HepG2 (cell line): ENCODE results near the gene ATP5F1C. TPM values are rescaled to one million over a fixed set of nuclear protein-coding genes. Genes with fewer than 3 reads are reported as not detected.
A peak's percentile ranks its signal among the peaks of the same experiment; 100 is the strongest.

Source experiments
- BRCA1 ChIP-seq: sonication (generic); formaldehyde crosslinking; IDR thresholded peaks from 2 replicates; pipeline ENCODE4 v1.4.0; 2020; ENCODE audit warnings: missing genetic modification reagents
- MAFK ChIP-seq, 2 experiments: IDR thresholded peaks in 1 of 2; conservative IDR thresholded peaks in 1 of 2; 2 replicates each; pipeline ENCODE4 v1.6.1; 2011; ENCODE audit warnings: improper control_type of control experiment in 2 of 2, low read length in 2 of 2
- MLX ChIP-seq: IDR thresholded peaks from 2 replicates; pipeline ENCODE4 v1.6.1; 2016
- MXD3 ChIP-seq: IDR thresholded peaks from 2 replicates; pipeline ENCODE4 v1.6.1; 2016; ENCODE audit warnings: mild to moderate bottlenecking, missing biosample characterization, missing genetic modification reagents
- NR0B2 ChIP-seq: sonication (generic); formaldehyde crosslinking; IDR thresholded peaks from 2 replicates; pipeline ENCODE4 v1.4.0; 2020; ENCODE audit warnings: mild to moderate bottlenecking, missing genetic modification reagents
- SSRP1 ChIP-seq: IDR thresholded peaks from 2 replicates; pipeline ENCODE4 v1.6.1; 2016; ENCODE audit warnings: control low read depth
- ZBTB10 ChIP-seq: sonication (generic); formaldehyde crosslinking; IDR thresholded peaks from 2 replicates; pipeline ENCODE4 v1.4.0; 2020; ENCODE audit warnings: missing genetic modification reagents, borderline replicate concordance
- ZEB1 ChIP-seq: IDR thresholded peaks from 2 replicates; pipeline ENCODE4 v1.6.1; 2012; ENCODE audit warnings: mild to moderate bottlenecking, low read depth, inconsistent platforms; ENCODE audit not compliant: insufficient replicate concordance
- ZFP36 ChIP-seq: fragments of 150-350 bp; IDR thresholded peaks from 2 replicates; pipeline ENCODE4 v1.6.1; 2018; ENCODE audit warnings: borderline replicate concordance, low read length, low read depth; ENCODE audit not compliant: partially characterized antibody
- ZNF567 ChIP-seq: sonication (generic); formaldehyde crosslinking; IDR thresholded peaks from 2 replicates; pipeline ENCODE4 v1.8.1; 2023; ENCODE audit warnings: mild to moderate bottlenecking, missing genetic modification reagents, borderline replicate concordance
- ZNF761 ChIP-seq: sonication (generic); formaldehyde crosslinking; conservative IDR thresholded peaks from 2 replicates; pipeline ENCODE4 v1.4.0; 2020; ENCODE audit warnings: mild to moderate bottlenecking, missing genetic modification reagents
- polyA plus RNA-seq, 8 experiments: library from polyadenylated mRNA; depleted of rRNA in 3 of 8; stranded (reverse) in 7 of 8; unstranded in 1 of 8; fragments of >200 nt; fragmentation: Illumina TruSeq in 4 of 8; extraction: Trizol in 4 of 8; gene quantifications; 2 replicates each; pipeline versions ENCODE4 v1.2.1 to v1.2.3, GENCODE V29; 2011 to 2016; ENCODE audit warnings: low read depth in 4 of 8, missing spikeins in 1 of 8, mixed read lengths in 1 of 8; ENCODE audit not compliant: insufficient read depth in 1 of 8
- total RNA-seq, 5 experiments: library from RNA; depleted of rRNA; stranded (reverse); fragments of >200 nt; fragmentation: Illumina TruSeq; extraction: Trizol; gene quantifications; 2 replicates each; pipeline ENCODE4 v1.2.3, GENCODE V29; 2016; ENCODE audit warnings: low read depth in 1 of 5
- TF ChIP-seq, protein P1 (sequence below): sonication (generic); formaldehyde crosslinking; IDR thresholded peaks from 2 replicates; pipeline ENCODE4 v1.4.0; 2020; ENCODE audit warnings: missing genetic modification reagents
- TF ChIP-seq, protein P2 (sequence below): sonication (generic); formaldehyde crosslinking; IDR thresholded peaks from 2 replicates; pipeline ENCODE4 v1.4.0; 2020; ENCODE audit warnings: mild to moderate bottlenecking, missing genetic modification reagents
- TF ChIP-seq, protein P3 (sequence below): sonication (generic); formaldehyde crosslinking; IDR thresholded peaks from 2 replicates; pipeline ENCODE4 v1.5.1; 2020; ENCODE audit warnings: mild to moderate bottlenecking, missing genetic modification reagents, moderate library complexity

ATP5F1C gene
- total and polyA plus RNA-seq, 2 of the 13 experiments (the other 11 are each of a cell fraction or from before 2014, with no cell fraction given) = 407 to 416 TPM

GRCh38 chr10:7818295-7819120 is 30.5 kb downstream of the ATP5F1C start, which contains the start of gene TAF3 (continued):
- TF ChIP-seq, protein P1, sequence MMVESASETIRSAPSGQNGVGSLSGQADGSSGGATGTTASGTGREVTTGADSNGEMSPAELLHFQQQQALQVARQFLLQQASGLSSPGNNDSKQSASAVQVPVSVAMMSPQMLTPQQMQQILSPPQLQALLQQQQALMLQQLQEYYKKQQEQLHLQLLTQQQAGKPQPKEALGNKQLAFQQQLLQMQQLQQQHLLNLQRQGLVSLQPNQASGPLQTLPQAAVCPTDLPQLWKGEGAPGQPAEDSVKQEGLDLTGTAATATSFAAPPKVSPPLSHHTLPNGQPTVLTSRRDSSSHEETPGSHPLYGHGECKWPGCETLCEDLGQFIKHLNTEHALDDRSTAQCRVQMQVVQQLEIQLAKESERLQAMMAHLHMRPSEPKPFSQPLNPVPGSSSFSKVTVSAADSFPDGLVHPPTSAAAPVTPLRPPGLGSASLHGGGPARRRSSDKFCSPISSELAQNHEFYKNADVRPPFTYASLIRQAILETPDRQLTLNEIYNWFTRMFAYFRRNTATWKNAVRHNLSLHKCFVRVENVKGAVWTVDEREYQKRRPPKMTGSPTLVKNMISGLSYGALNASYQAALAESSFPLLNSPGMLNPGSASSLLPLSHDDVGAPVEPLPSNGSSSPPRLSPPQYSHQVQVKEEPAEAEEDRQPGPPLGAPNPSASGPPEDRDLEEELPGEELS (CRISPR knock-in tag) = peak; percentile 56
- TF ChIP-seq ZEB1 (peak; percentile 100), BRCA1 (CRISPR knock-in tag) (no peak; the same call in 1 of the 2 replicates), ZBTB10 (CRISPR knock-in tag) (peak; percentile 85), MLX (peak; percentile 76; the same call in 1 of the 2 replicates), ZNF761 (CRISPR knock-in tag) (no peak; the same call in 1 of the 2 replicates), MAFK (conservative IDR thresholded peaks at IDR 0.05 in 1 of 2, IDR thresholded peaks at IDR 0.05 in 1 of 2; ENCODE audit: low read length in 2 of 2) (no peak), ZNF567 (0 out of 2 replicates have a peak, but pooled peaks have one; percentile 23), NR0B2 (CRISPR knock-in tag) (no peak; the same call in 1 of the 2 replicates), SSRP1 (peak; percentile 41; the same call in 1 of the 2 replicates), ZFP36 (no peak), MXD3 (peak; percentile 89)
- TF ChIP-seq, protein P2, sequence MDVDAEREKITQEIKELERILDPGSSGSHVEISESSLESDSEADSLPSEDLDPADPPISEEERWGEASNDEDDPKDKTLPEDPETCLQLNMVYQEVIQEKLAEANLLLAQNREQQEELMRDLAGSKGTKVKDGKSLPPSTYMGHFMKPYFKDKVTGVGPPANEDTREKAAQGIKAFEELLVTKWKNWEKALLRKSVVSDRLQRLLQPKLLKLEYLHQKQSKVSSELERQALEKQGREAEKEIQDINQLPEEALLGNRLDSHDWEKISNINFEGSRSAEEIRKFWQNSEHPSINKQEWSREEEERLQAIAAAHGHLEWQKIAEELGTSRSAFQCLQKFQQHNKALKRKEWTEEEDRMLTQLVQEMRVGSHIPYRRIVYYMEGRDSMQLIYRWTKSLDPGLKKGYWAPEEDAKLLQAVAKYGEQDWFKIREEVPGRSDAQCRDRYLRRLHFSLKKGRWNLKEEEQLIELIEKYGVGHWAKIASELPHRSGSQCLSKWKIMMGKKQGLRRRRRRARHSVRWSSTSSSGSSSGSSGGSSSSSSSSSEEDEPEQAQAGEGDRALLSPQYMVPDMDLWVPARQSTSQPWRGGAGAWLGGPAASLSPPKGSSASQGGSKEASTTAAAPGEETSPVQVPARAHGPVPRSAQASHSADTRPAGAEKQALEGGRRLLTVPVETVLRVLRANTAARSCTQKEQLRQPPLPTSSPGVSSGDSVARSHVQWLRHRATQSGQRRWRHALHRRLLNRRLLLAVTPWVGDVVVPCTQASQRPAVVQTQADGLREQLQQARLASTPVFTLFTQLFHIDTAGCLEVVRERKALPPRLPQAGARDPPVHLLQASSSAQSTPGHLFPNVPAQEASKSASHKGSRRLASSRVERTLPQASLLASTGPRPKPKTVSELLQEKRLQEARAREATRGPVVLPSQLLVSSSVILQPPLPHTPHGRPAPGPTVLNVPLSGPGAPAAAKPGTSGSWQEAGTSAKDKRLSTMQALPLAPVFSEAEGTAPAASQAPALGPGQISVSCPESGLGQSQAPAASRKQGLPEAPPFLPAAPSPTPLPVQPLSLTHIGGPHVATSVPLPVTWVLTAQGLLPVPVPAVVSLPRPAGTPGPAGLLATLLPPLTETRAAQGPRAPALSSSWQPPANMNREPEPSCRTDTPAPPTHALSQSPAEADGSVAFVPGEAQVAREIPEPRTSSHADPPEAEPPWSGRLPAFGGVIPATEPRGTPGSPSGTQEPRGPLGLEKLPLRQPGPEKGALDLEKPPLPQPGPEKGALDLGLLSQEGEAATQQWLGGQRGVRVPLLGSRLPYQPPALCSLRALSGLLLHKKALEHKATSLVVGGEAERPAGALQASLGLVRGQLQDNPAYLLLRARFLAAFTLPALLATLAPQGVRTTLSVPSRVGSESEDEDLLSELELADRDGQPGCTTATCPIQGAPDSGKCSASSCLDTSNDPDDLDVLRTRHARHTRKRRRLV (CRISPR knock-in tag) = no peak
- TF ChIP-seq, protein P3, sequence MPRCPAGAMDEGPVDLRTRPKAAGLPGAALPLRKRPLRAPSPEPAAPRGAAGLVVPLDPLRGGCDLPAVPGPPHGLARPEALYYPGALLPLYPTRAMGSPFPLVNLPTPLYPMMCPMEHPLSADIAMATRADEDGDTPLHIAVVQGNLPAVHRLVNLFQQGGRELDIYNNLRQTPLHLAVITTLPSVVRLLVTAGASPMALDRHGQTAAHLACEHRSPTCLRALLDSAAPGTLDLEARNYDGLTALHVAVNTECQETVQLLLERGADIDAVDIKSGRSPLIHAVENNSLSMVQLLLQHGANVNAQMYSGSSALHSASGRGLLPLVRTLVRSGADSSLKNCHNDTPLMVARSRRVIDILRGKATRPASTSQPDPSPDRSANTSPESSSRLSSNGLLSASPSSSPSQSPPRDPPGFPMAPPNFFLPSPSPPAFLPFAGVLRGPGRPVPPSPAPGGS (CRISPR knock-in tag) = peak; percentile 23; the same call in 1 of the 2 replicates
